CD4-positive, alpha-beta T cell treated with Interleukin-1 beta for 1 hour (primary cell): Measurements from ENCODE around the gene FBXL20.

Experiments
- DNase-seq, 2 donors: peaks; one replicate each; pipeline ENCODE4 v3.0.0-alpha.2; 2020 to 2022

FBXL20 gene

GRCh38 chr17:39223907-39224777 is 177.3 kb downstream of the FBXL20 start:
- no peak for DNase-seq

- no peak for DNase-seq
Measured at GRCh38 chr17:39222866-39223834, 178.3 kb downstream of the FBXL20 start.

GRCh38 chr17:39222151-39222550 is 179.3 kb downstream of the FBXL20 start:
- DNase-seq, result no peak

GRCh38 chr17:39221572-39221971 is 179.9 kb downstream of the FBXL20 start:
- no peak for DNase-seq

GRCh38 chr17:39219647-39220154 is 181.7 kb downstream of the FBXL20 start:
- DNase-seq, result no peak

- no peak for DNase-seq
Measured at GRCh38 chr17:39218906-39219305, 182.5 kb downstream of the FBXL20 start.

- DNase-seq, result no peak
Measured at GRCh38 chr17:39217734-39218369, 183.6 kb downstream of the FBXL20 start.

- DNase-seq, result no peak
Measured at GRCh38 chr17:39213852-39214251, 187.6 kb downstream of the FBXL20 start.

- no peak for DNase-seq
Measured at GRCh38 chr17:39212841-39213480, 188.5 kb downstream of the FBXL20 start.

- no peak for DNase-seq
Measured at GRCh38 chr17:39212195-39212810, 189.1 kb downstream of the FBXL20 start.

- DNase-seq, result no peak
Measured at GRCh38 chr17:39210093-39210434, 191.4 kb downstream of the FBXL20 start.

- DNase-seq, result peak; percentile 76 to 81
Measured at GRCh38 chr17:39209317-39210092, 191.9 kb downstream of the FBXL20 start.

- DNase-seq, result peak in 1 of 2 donors; percentile 73
Measured at GRCh38 chr17:39208893-39209292, 192.5 kb downstream of the FBXL20 start.

GRCh38 chr17:39208136-39208535 is 193.3 kb downstream of the FBXL20 start:
- no peak for DNase-seq

GRCh38 chr17:39205112-39205526 is 196.3 kb downstream of the FBXL20 start:
- no peak for DNase-seq

- DNase-seq, result no peak
Measured at GRCh38 chr17:39204245-39204644, 197.2 kb downstream of the FBXL20 start.
